GDM1 (cell line): Measurements from ENCODE around the gene HIVEP1.

ENCODE experiments used
- DNase-seq: peaks from one replicate; lab custom pipeline; 2025; lab: John Stamatoyannopoulos, UW

The HIVEP1 gene

GRCh38 chr6:12012038-12012557, at the start of gene HIVEP1:
Gene HIVEP1, plus strand, starts transcription at chr6:12012312. Its CDS starts 3,317 bp downstream, at chr6:12015629.
- DNase-seq: no peak

DNA sequence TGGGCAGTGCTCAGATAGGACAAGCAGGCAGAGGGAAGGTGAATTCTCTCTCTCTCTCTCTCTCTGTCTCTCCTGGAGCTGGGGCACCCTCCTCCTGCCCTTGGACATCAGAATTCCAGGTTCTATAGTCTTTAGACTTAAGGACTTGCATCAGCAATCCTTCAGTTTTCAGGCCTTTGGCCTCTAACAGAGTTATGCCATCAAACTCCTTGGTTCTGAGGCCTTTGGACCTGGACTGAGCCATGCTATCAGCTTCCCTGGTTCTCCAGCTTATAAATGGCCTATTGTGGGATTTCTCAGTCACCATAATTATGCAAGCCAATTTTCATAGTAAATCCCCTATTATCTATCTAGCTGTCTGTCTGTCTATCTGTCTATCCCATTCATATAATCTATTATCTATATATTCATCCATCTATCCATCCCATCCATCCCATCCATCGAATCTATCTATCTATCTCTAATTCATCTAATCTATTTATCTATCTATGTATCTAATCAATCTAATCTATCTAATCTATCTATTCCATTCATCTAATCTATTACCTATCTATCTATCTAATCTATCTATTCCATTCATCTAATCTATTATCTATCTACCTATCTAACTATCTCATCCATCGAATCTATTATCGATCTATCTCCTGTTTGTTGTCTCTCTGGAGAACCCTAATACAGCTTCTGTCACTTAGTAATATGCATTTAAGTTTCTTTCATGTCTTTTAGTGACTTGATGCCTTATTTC, 48.2 kb upstream of the HIVEP1 start:
- no peak for DNase-seq

DNA sequence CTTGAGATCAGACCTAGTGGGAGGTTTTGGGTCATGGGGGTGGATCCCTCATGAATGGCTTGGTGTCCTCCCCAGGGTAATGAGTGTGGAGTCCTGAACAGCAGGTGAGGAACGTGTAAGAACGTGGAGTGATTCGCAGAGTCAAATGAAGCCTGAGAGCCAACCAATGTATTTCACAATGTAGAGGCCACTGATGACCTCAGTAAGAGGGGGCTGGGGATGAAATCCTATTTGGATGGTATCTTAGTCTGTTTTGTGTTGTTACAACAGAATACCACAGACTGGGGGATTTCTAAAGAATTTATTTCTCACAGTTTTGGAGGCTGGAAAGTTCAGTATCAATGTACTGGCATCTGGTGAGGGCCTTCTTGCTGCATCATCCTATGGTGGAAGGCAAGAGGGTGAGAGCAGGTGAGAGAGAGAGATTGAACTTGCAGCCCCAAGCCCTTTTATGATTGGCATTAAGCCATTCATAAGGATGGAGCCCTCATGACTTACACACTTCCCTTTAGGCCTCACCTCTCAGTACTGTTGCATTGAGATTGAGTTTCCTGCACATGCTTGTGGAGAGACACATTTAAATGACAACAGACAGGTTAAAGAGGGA, 47.3 kb upstream of the HIVEP1 start:
- no peak for DNase-seq

- no peak for DNase-seq
Measured at GRCh38 chr6:11965499-11965898, 46.6 kb upstream of the HIVEP1 start.

DNA sequence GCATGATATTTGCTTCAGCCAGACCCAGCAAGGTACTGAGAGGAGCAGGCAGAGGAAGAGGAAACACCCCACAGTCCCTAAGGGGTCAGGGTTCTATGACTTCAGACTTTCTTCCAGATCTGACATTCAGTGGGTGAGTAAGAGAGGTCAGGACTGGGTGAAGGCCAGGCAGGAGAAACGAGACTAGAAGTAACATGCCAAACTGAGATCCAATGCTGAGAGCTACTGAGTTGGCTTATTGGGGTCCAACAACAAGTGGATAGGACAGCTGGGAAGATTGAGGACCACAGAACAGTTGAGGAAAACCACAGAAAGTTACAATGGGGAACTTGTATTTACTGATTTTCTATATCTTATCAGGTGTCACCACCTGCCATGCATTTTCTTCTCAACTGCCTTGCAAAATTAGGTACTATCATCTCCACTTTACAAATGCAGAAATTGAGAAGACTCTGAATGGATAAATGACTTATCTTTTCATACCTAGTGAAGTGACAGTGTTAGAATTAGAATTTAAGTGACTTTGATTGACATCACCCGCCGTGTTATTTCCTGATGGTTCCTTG, 43.8 kb upstream of the HIVEP1 start:
- no peak for DNase-seq

GRCh38 chr6:11969092-11969491, 43.0 kb upstream of the HIVEP1 start:
- no peak for DNase-seq

- no peak for DNase-seq
Measured at GRCh38 chr6:11970114-11970513, 42.0 kb upstream of the HIVEP1 start.

- DNase-seq: no peak
Measured at GRCh38 chr6:11971154-11971553, 41.0 kb upstream of the HIVEP1 start.

DNA sequence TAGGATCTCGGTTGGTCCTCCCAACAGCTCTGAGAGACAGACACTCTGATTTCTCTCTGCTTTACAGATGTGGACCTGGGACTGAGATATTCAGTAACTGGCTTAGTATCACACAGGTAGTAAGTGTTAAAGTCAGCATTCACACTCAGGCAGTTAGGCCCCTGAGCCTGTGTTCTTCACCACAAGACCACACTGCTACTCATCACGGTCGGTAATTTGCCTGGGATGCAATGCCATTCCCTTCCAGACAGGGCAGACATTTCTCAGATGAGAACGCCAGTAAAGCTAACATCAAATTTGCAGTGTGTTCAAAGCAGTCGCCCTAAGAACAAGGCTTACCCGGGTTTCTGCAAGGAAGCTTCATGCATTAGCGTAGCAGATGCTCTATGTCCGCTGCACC, 39.8 kb upstream of the HIVEP1 start:
- no peak for DNase-seq

DNA sequence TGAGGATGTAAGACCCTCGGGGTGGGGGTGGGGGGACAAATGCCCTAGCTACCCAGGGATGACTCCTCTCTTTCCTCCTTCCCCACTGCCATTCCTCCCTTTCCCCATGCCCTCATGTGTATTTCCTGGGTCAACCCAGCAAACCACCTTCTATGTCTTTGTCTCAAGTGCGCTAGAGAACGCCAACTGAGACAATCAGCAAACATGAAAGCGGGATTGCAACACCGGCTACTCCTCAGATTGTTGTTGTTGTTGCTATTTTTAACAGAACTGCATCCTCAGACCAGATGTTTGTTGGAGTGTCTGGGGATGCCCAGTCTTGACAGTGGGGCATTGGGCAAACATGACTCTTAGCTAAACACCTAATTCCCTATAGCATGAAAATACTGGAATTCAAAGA, 39.3 kb upstream of the HIVEP1 start:
- DNase-seq: no peak

DNA sequence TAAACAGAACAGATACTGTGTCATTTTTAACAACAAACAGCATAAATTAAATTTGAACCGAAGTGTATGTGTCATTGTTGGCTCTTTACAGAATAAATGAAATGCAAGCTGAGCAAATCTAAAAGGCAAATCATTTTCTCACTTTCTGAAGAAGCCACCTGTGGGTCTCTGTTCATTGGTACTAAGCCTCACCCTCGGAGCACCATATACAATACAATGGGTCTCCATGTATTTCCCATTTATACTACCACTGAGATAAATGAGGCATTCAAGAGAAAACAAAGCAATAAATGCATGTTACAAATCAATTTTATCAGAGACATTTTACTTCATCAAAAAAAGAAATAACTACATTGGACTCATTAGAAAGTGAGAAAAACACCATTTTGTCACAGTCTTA, 38.9 kb upstream of the HIVEP1 start:
- DNase-seq: no peak

GRCh38 chr6:11974089-11974488, 38.0 kb upstream of the HIVEP1 start:
- DNase-seq: no peak

DNA sequence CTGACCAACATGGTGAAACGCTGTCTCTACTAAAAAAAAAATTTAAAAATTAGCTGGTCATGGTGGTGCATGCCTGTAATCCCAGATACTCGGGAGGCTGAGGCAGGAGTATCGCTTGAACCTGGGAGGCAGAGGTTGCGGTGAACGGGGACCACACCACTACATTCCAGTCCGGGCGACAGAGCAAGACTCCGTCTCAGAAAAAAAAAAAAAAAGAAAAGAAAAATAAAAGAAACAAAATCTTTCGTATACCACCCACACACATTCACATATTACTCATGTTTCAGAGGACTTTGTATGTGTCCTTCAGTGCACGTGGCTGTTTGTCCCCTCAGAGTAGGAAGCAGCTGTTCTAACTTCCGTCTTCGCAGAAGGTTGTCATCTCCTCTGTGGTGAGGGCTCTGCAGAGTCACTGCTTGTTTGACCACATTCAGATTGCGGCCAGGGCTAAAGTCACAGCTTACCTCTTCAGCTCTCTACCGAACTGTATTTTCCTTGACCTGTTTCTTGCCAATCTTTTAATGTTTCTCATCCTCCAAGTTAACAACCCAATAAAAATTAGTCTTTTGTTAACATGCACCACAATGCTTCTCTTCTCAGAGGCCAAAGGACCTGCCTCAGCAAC, 36.6 kb upstream of the HIVEP1 start:
- peak; percentile 87 for DNase-seq

GRCh38 chr6:11976489-11976888, 35.6 kb upstream of the HIVEP1 start:
- DNase-seq: no peak

DNA sequence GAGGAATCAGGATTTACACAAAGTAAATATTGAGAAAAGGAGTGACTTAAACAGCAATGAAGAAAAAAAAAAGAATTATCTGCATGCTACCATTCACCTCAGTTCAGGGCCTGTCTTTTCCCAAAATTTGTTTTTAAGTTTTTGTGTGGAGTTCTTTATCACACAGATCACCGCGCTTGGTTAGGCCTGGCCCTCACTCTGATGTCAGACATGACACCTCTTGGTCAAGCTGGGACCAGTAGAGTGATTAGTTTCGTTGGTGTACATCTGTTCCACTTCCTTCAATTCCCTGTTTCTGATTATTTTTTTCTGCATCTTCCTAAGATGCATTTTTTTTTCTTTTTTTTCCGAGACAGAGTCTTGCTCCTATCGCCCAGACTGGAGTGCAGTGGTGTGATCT, 34.9 kb upstream of the HIVEP1 start:
- DNase-seq: no peak

DNA sequence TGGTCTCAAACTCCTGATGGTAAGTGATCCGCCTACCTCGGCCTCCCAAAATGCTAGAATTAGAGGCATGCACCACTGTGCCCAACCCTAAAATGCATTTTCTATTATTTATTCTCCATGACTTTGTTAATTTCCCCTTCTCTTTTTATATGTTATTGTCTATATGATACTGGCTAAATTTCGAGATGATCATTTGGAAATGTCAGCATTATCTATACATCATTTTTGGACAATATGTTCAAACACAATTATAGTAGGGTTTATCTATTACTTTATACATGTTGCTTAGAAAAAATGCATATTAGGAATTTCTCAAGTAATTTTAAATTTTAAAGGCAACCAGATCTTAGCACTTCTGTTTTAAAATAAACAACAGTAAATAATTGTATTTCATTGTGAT, 34.4 kb upstream of the HIVEP1 start:
- no peak for DNase-seq

DNA sequence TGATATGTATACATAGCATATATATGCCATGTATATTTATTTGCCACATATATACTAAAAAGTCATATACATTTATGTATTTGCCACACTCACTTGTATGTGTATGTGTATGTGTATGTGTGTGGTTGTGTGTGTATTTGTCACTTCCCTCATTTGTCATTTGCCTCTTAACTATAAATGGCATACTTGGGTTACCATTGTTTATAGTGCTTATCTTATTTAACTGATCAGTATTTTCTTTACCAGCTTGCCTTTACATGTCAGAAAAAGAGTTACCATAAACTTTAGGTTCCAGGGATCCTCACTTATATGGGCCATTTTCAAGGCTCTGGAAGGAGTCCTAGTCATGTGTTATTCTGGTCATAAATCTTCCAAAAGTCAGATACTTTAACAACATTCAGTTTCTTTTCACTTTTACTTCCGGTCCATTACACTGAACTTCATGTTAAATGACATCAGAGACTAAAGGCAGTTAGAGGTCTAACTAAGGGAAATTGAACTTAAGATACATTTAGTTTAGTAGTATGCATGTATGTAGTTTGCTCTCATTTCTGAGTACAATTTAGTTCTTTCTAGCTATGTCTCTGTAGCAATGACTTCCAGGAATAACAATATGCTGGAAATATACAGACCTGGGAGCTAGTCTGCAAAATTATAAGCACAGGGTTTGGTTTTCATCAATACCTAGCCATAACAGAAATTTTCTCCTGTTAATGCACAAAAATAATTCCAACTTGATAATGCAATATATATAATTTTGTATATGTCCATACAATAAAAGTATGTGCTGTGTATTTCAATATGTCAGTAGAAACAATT, 33.7 kb upstream of the HIVEP1 start:
- no peak for DNase-seq

DNA sequence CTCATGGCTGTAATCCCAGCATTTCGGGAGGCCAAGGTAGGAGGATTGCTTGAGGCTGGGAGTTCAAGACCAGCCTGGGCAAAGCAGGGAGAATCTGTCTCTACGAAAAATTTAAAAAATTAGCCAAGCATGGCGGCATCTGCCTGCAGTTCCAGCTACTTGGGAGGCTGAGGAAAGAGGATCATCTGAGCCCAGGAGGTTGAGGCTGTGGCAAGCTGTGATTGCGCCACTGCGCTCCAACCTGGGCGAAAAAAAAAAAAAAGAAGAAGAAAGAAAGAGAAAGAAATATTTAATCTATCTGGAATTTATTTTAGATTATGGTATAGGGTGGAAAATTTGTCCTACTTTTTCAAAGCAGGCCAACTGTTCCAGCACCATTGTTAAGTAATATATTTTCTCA, 32.2 kb upstream of the HIVEP1 start:
- no peak for DNase-seq

DNA sequence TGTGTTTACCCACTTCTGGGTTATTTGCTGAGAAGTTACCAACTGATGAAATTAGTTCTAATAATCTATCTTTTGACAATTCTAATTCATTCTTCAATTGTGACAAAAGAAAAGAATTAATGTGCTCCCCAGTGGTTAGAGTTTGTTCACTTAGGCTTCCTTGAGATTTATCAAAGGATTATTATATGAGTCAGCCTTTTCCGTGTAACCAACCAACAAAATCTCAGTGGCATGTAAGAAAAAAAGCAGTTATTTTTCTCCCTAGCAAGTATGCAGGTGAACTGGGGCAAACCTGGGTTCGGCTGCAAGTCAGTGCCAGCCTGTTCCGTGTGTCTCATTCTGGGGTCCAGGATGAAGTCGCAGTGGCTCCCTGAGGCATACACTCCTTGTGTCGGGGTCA, 28.8 kb upstream of the HIVEP1 start:
- DNase-seq: no peak

DNA sequence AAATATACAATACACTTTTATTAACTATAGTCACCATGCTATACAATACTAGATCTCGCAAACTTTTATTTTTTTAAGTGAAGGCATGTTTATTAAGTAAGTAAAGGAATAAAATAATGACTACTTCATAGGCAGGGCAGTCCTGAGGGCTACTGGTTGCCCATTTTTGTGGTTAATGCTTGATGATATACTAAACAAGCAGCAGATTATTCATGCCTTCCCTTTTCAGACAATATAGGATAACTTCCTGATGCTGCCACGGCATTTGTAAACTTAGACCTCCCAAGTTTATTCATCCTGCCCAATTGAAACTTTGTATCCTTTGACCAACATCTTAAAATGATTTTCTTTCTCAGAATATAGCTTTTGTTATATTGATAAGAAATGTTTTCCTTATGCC, 24.7 kb upstream of the HIVEP1 start:
- DNase-seq: no peak

GRCh38 chr6:11989386-11989785, 22.7 kb upstream of the HIVEP1 start:
- DNase-seq: no peak

DNA sequence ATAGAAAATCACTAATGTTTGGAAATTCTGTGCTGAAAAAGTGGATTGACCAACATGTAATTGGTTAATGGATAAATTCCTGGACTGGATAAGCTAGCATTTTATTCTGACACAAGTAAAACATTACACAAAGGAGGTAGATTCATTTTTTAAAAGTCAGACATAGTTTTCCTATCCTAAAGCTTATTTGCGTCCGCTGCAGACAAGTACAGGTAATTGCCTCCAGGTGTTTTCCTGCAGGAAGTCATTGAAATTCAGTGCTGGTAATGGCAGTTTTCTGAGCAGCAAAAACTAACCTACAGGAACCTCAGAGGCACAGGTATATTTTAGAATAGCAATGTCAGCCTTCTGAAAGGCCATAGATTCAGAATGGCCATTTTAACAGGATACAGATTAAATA, 20.0 kb upstream of the HIVEP1 start:
- DNase-seq: no peak
